ENCODE measurements around the gene ARHGAP24. TPM values are rescaled to one million over a fixed set of nuclear protein-coding genes. Genes with fewer than 3 reads are reported as not detected.

The ARHGAP24 gene
- total RNA-seq, 2 donors from 2014 or later, result 30.2 to 38.3 TPM

GRCh38 chr4:86032476-86033022, 557.6 kb downstream of the ARHGAP24 start:
- intact Hi-C loops (cut with DNase I), result no loop called here
- DNase-seq (no peak), ATAC-seq (peak; percentile 85 to 93)

GRCh38 chr4:86033171-86033570, 558.2 kb downstream of the ARHGAP24 start:
- intact Hi-C loops (cut with DNase I), result no loop called here
- ATAC-seq (peak; percentile 83 to 86), DNase-seq (peak; percentile 70)

- no peak for ATAC-seq
- DNase-seq, result no peak
- intact Hi-C loops (cut with DNase I), result no loop called here
Observed at GRCh38 chr4:86034616-86035015, 559.7 kb downstream of the ARHGAP24 start.

- ATAC-seq (no peak), DNase-seq (no peak)
- intact Hi-C loops (cut with DNase I), result no loop called here
Observed at GRCh38 chr4:86035688-86036087, 560.7 kb downstream of the ARHGAP24 start.

GRCh38 chr4:86036736-86037135, 561.8 kb downstream of the ARHGAP24 start:
- intact Hi-C loops (cut with DNase I), result no loop called here
- ATAC-seq (no peak), DNase-seq (no peak)

GRCh38 chr4:86038037-86038436, 563.1 kb downstream of the ARHGAP24 start:
- ATAC-seq (peak in 1 of 2 donors; percentile 53), DNase-seq (no peak)
- intact Hi-C loops (cut with DNase I), result no loop called here

GRCh38 chr4:86043755-86044592, 569.0 kb downstream of the ARHGAP24 start:
- DNase-seq, result no peak
- ATAC-seq, result peak; percentile 59 to 62
- intact Hi-C loops (cut with DNase I), result loop anchor here in 1 of 2 donors (10.0 kb wide), 3 partner anchors 249 to 959 kb away; no protein-coding TSS in a partner anchor

- DNase-seq, result no peak
- intact Hi-C loops (cut with DNase I), result loop anchor here in 1 of 2 donors (10.0 kb wide), 3 partner anchors 250 to 960 kb away; no protein-coding TSS in a partner anchor
- no peak for ATAC-seq
Observed at GRCh38 chr4:86044593-86044985, 569.6 kb downstream of the ARHGAP24 start.

- no peak for DNase-seq
- intact Hi-C loops (cut with DNase I), result loop anchor here in 1 of 2 donors (5.0 to 10.0 kb wide), 4 partner anchors 254 to 964 kb away; no protein-coding TSS in a partner anchor
- no peak for ATAC-seq
Observed at GRCh38 chr4:86048426-86048825, 573.5 kb downstream of the ARHGAP24 start.

- no peak for DNase-seq
- no peak for ATAC-seq
- intact Hi-C loops (cut with DNase I), result no loop called here
Observed at GRCh38 chr4:86050496-86050895, 575.5 kb downstream of the ARHGAP24 start.

Small RNAs within 50 kb of the gene (microRNA-seq; reads per million reads assigned to microRNA genes)
- 0 reads per million in 2 donors for gene MIR4451

Measured in left cardiac atrium (tissue), 4 donors.